ENCODE measurements around the gene HOXA6. TPM values are rescaled to one million over a fixed set of nuclear protein-coding genes. Genes with fewer than 3 reads are reported as not detected.
A peak's percentile ranks its signal among the peaks of the same experiment; 100 is the strongest.

HOXA6 gene
- total and polyA plus RNA-seq, 2 donors (not counting 3 experiments of a cell fraction or from before 2014, with no cell fraction given): 10.0 to 20.7 TPM

DNA sequence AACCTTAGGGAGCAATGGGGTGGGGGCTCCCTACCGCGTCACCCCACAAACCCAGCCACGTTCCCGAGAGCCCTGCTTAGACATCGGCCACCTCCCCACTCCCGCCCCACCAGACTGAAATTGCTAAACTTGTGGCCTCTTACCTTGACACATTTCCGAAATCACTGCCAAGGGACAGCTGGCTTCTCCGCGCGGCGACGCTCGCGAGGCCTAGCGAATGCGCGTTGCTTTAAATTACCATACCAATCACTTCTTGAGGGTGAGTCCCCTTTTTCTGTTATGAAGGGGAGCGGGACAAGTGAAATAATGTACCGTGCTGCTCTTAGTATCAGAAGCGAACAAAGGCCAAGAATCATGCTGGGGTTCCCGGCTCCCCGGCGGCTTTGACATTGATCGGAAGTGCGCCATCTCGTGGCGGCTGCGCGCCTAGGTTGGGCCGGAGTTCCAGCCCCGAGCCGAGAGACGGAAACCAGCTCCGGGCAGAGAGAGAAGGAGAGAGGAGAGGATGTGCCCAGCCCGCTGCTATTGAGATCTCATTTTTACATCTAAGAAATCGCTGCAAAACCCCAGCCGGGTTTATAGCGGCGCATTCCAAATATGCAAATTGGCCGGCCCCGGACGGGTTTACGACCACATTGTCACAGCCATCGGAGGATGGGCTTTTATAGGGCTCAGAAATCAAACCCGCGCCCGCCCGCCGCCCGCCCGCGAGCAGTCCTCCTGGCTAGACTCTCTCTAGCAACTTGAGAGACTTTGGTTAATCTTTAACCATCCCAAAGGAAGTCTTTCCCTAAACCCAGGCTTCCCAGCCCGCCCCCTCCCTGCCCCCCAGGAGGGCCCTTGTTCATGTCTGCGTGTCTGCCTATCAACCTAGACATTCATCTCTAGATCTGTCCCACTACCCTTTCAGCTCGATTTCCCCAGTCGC is 32.2 kb upstream of the HOXA6 start:
- peak; percentile 90 for DNase-seq (ENCODE audit: low read depth, low spot score)
- H3K4me2 ChIP-seq (ENCODE audit: insufficient read depth, low read length): peak overlapping the region; percentile 98
- no peaks in the 10 kb centered on the region for H4K20me1 ChIP-seq (replicated peaks; ENCODE audit: control insufficient read depth, extremely low read depth, insufficient read depth, low read length)
- dilution Hi-C loops (cut with MboI; ENCODE audit: extremely low pct_ligation_motif_present, low sequenced_read_pairs): no loop called here
- CTCF ChIA-PET: interaction anchor here (0.6 to 8.0 kb wide), 39 partner anchors 9 to 1318 kb away, joined by 3 to 86 read pairs (median 6); partner anchors contain the start of genes HOXA3, HOXA4, HOXA5 and HOXA6
- peaks cover 94% of the 10 kb centered on the region for H3K79me2 ChIP-seq (ENCODE audit: control insufficient read depth, insufficient read depth, low read length)
- intact Hi-C loops (cut with micrococcal nuclease): loop anchor here (1.0 kb wide), 1 partner anchor 8 kb away; no protein-coding TSS in a partner anchor
- H3K27ac ChIP-seq (ENCODE audit: insufficient read depth, low read depth, low read length): peak overlapping the region; percentile 96
- peak overlapping the region; percentile 95 for H3K9ac ChIP-seq (replicated peaks; ENCODE audit: extremely low read depth, insufficient read depth, low read length)
- BruUV-seq (replicated peaks): TSS peak; percentile 12
- POLR2A ChIA-PET: interaction anchor here (0.7 to 1.9 kb wide), 5 partner anchors 12 to 967 kb away, joined by 3 to 6 read pairs (median 5); partner anchors contain the start of gene HOXA9
- FAIRE-seq: peak; percentile 89
- no peaks in the 10 kb centered on the region for H3K9me3 ChIP-seq (replicated peaks; ENCODE audit: control insufficient read depth, insufficient read depth, low read length)
- H2AFZ ChIP-seq (ENCODE audit: low read depth, low read length): peak overlapping the region; percentile 64
- no peak for TF ChIP-seq MYC (IDR thresholded peaks at IDR 0.05; ENCODE audit: low read depth, low read length)
- TF ChIP-seq, protein P1, sequence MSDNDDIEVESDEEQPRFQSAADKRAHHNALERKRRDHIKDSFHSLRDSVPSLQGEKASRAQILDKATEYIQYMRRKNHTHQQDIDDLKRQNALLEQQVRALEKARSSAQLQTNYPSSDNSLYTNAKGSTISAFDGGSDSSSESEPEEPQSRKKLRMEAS (IDR thresholded peaks at IDR 0.05; ENCODE audit: insufficient read depth, insufficient read length): no peak
- no peak for TF ChIP-seq JUN (IDR thresholded peaks at IDR 0.05; ENCODE audit: borderline replicate concordance, insufficient read depth, insufficient read length, low read depth)
- TF ChIP-seq, protein P2, sequence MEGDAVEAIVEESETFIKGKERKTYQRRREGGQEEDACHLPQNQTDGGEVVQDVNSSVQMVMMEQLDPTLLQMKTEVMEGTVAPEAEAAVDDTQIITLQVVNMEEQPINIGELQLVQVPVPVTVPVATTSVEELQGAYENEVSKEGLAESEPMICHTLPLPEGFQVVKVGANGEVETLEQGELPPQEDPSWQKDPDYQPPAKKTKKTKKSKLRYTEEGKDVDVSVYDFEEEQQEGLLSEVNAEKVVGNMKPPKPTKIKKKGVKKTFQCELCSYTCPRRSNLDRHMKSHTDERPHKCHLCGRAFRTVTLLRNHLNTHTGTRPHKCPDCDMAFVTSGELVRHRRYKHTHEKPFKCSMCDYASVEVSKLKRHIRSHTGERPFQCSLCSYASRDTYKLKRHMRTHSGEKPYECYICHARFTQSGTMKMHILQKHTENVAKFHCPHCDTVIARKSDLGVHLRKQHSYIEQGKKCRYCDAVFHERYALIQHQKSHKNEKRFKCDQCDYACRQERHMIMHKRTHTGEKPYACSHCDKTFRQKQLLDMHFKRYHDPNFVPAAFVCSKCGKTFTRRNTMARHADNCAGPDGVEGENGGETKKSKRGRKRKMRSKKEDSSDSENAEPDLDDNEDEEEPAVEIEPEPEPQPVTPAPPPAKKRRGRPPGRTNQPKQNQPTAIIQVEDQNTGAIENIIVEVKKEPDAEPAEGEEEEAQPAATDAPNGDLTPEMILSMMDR (IDR thresholded peaks at IDR 0.05; ENCODE audit: extremely low read depth in 1 of 2, insufficient read depth in 1 of 2, low read depth in 1 of 2, low read length in 2 of 2): peak; percentile 93 to 97
- no peak for TF ChIP-seq POLR2A (IDR thresholded peaks at IDR 0.05; ENCODE audit: low read depth, low read length)
- no peak for TF ChIP-seq POLR2AphosphoS5 (IDR thresholded peaks at IDR 0.05; ENCODE audit: insufficient read depth, low read depth, low read length)
- peak; percentile 9 for TF ChIP-seq FOS (IDR thresholded peaks at IDR 0.05; ENCODE audit: borderline replicate concordance, insufficient read depth, low read length)
- TF ChIP-seq EZH2 (IDR thresholded peaks at IDR 0.05; ENCODE audit: borderline replicate concordance, low read depth, low read length, severe bottlenecking): no peak
- peak; percentile 19 for TF ChIP-seq GATA2 (IDR thresholded peaks at IDR 0.05; ENCODE audit: insufficient read depth, insufficient read length, low read depth, low read length)
- no peaks in the 10 kb centered on the region for H3K27me3 ChIP-seq (ENCODE audit: control insufficient read depth in 2 of 2, insufficient read depth in 2 of 2, low read length in 2 of 2)
- H3K4me1 ChIP-seq (ENCODE audit: control insufficient read depth, extremely low read depth, insufficient read depth, low read length): peaks cover 65% of the 10 kb centered on the region
- peak overlapping the region; percentile 53 to 94 (median 69) for H3K4me3 ChIP-seq (replicated peaks in 1 of 3; ENCODE audit: insufficient read depth in 1 of 3, low read depth in 1 of 3, low read length in 3 of 3)
- no peaks in the 10 kb centered on the region for H3K9me1 ChIP-seq (replicated peaks; ENCODE audit: control insufficient read depth, extremely low read depth, insufficient read depth, low read length)
- H3K36me3 ChIP-seq (ENCODE audit: control insufficient read depth in 2 of 2, extremely low read depth in 1 of 2, insufficient read depth in 2 of 2, low read length in 2 of 2): no peaks in the 10 kb centered on the region

Measured in endothelial cell of umbilical vein (primary cell).